AG20443 (cell line): ENCODE data around the gene ABCA10.

Source experiments
- DNase-seq: peaks from one replicate; pipeline ENCODE4 v3.0.0; 2012; ENCODE audit warnings: low spot score, mixed read lengths

Gene ABCA10

GRCh38 chr17:69103557-69104233 is 124.9 kb downstream of the ABCA10 start:
- no peak for DNase-seq

GRCh38 chr17:69098625-69099024 is 130.0 kb downstream of the ABCA10 start:
- no peak for DNase-seq
